Measurements from ENCODE around the gene KIF2B.

DNA sequence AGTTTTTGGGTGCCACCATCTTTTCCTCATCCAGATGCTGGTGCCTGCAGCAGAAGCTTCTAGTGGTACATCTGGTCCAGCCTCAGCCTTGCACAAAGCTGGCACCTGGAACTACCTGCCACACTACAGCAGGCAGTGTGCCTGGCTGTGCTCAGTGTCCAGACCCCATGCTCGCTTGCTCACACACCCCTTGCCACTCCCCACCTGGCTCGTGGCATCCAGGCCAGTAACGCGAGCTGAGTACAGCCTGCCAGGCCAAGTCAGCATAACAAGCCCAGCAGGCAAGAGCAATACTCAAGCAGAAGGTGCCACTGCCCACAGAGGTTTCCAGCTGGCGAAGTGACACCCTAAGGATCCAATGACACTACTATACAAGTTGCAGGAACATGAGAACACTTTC, 29.7 kb upstream of the KIF2B start:
- no peak for TF ChIP-seq CTCF (IDR thresholded peaks at IDR 0.05)
- TF ChIP-seq POLR2A (IDR thresholded peaks at IDR 0.05), result no peak

Data from lower leg skin (tissue), 3 donors.